IMR-90 (cell line): ENCODE results near the gene MRPS18A. TPM values are rescaled to one million over a fixed set of nuclear protein-coding genes. Genes with fewer than 3 reads are reported as not detected.

Experiments used
- BHLHE40 ChIP-seq: fragments of 150-350 bp; IDR thresholded peaks from 2 replicates; pipeline ENCODE4 v1.6.1; 2016; ENCODE audit warnings: mild to moderate bottlenecking, low read depth, low read length
- MXI1 ChIP-seq: IDR thresholded peaks from 2 replicates; pipeline ENCODE4 v1.6.1; 2012; ENCODE audit warnings: low read depth, mild to moderate bottlenecking, low read length, moderate library complexity, borderline replicate concordance
- NFE2L2 ChIP-seq: fragments of 150-350 bp; IDR thresholded peaks from 2 replicates; pipeline ENCODE4 v1.6.1; 2016; ENCODE audit warnings: low read depth, mild to moderate bottlenecking, low read length
- POLR2A ChIP-seq: IDR thresholded peaks from 2 replicates; pipeline ENCODE4 v1.6.1; 2012; ENCODE audit warnings: mild to moderate bottlenecking, low read depth, low read length
- polyA plus RNA-seq, 3 experiments: library from polyadenylated mRNA; depleted of rRNA; stranded (reverse); fragments of >200 nt; gene quantifications; 2 replicates each; pipeline ENCODE4 v1.2.3, GENCODE V29; 2012; ENCODE audit warnings: low replicate concordance in 1 of 3
- total RNA-seq: library from RNA; depleted of rRNA; stranded (reverse); fragments of >200 nt; gene quantifications from 2 replicates; pipeline ENCODE4 v1.2.3, GENCODE V29; 2012

MRPS18A gene
- total and polyA plus RNA-seq, 2 of the 4 experiments (the other 2 are of a cell fraction) = 47.0 to 56.6 TPM

GRCh38 chr6:43635387-43636307 lies 51.9 kb downstream of the MRPS18A start, which contains the start of gene MAD2L1BP (continued):
- TF ChIP-seq MXI1 (0 out of 2 replicates have a peak, but pooled peaks have one; percentile 21), POLR2A (peak; percentile 91), BHLHE40 (no peak), NFE2L2 (0 out of 2 replicates have a peak, but pooled peaks have one; percentile 2)
